WTC11 (cell line): Measurements from ENCODE around the gene SMARCA4. TPM values are rescaled to one million over a fixed set of nuclear protein-coding genes. Genes with fewer than 3 reads are reported as not detected.
A peak's percentile ranks its signal among the peaks of the same experiment; 100 is the strongest.

ENCODE experiments used
- ATAC-seq: fragments of 200-7000 bp; cut with Tn5 transposase; 2 replicates; pipeline ENCODE4 v1.10.0; 2021; ENCODE audit warnings: mild to moderate bottlenecking, moderate library complexity
- CTCF ChIA-PET: fragments of 300-600 bp; sonication (Branson Sonifier 250); formaldehyde crosslinking; loops from one replicate; lab custom pipeline; 2021; ENCODE audit warnings: antibody characterized with exemption; lab: Charles Lee
- POLR2A ChIA-PET: fragments of 350-600 bp; sonication (Branson Sonifier 250); formaldehyde crosslinking; loops from one replicate; lab custom pipeline; 2021; ENCODE audit warnings: antibody characterized with exemption; lab: Charles Lee
- DNase-seq: peaks from one replicate; pipeline ENCODE4 v3.0.0; 2021; ENCODE audit warnings: low spot score
- H3K27ac Mint-ChIP-seq: 2 replicates; pipeline ENCODE4 v1.8.0; 2021; ENCODE audit warnings: mixed read lengths
- H3K27me3 Mint-ChIP-seq: 2 replicates; pipeline ENCODE4 v1.8.0; 2021; ENCODE audit warnings: low read depth, mild to moderate bottlenecking, moderate library complexity, mixed read lengths
- H3K36me3 Mint-ChIP-seq: 2 replicates; pipeline ENCODE4 v1.8.0; 2021; ENCODE audit warnings: mixed read lengths
- H3K4me1 Mint-ChIP-seq: 2 replicates; pipeline ENCODE4 v1.8.0; 2022; ENCODE audit warnings: mixed read lengths
- H3K4me3 Mint-ChIP-seq: 2 replicates; pipeline ENCODE4 v1.8.0; 2021; ENCODE audit warnings: mild to moderate bottlenecking, moderate library complexity, mixed read lengths
- H3K9me3 Mint-ChIP-seq: 2 replicates; pipeline ENCODE4 v1.8.0; 2021; ENCODE audit warnings: mixed read lengths
- ATF1 ChIP-seq: sonication (generic); formaldehyde crosslinking; IDR thresholded peaks from 2 replicates; pipeline ENCODE4 v1.8.1; 2023; ENCODE audit warnings: mild to moderate bottlenecking, moderate library complexity, missing genetic modification reagents
- ATF6 ChIP-seq: sonication (generic); formaldehyde crosslinking; IDR thresholded peaks from 2 replicates; pipeline ENCODE4 v1.8.1; 2023; ENCODE audit warnings: mild to moderate bottlenecking, missing genetic modification reagents
- CBFB ChIP-seq: sonication (generic); formaldehyde crosslinking; IDR thresholded peaks from 2 replicates; pipeline ENCODE4 v1.8.1; 2022; ENCODE audit warnings: mild to moderate bottlenecking, low read depth, missing genetic modification reagents
- ESRRA ChIP-seq: sonication (generic); formaldehyde crosslinking; IDR thresholded peaks from 2 replicates; pipeline ENCODE4 v1.8.1; 2022; ENCODE audit warnings: mild to moderate bottlenecking, missing genetic modification reagents, borderline replicate concordance
- ETV6 ChIP-seq: sonication (generic); formaldehyde crosslinking; IDR thresholded peaks from 2 replicates; pipeline ENCODE4 v1.8.1; 2022; ENCODE audit warnings: mild to moderate bottlenecking, missing genetic modification reagents
- FOXK1 ChIP-seq: sonication (generic); formaldehyde crosslinking; IDR thresholded peaks from 2 replicates; pipeline ENCODE4 v1.8.0; 2022; ENCODE audit warnings: mild to moderate bottlenecking, moderate library complexity, missing genetic modification reagents
- GABPB1 ChIP-seq: sonication (generic); formaldehyde crosslinking; IDR thresholded peaks from 2 replicates; pipeline ENCODE4 v1.8.1; 2023; ENCODE audit warnings: mild to moderate bottlenecking, missing genetic modification reagents
- HMGA2 ChIP-seq: fragments of 250-450 bp; sonication (Bioruptor Pico); IDR thresholded peaks from 2 replicates; pipeline ENCODE4 v1.4.0; 2021; ENCODE audit warnings: mild to moderate bottlenecking, moderate library complexity
- JUN ChIP-seq: sonication (generic); formaldehyde crosslinking; IDR thresholded peaks from 2 replicates; pipeline ENCODE4 v1.8.0; 2023; ENCODE audit warnings: mild to moderate bottlenecking, missing genetic modification reagents
- MXD4 ChIP-seq: fragments of 250-450 bp; sonication (Bioruptor Pico); IDR thresholded peaks from 2 replicates; pipeline ENCODE4 v1.8.0; 2021; ENCODE audit warnings: mild to moderate bottlenecking, moderate library complexity, borderline replicate concordance
- NR1H2 ChIP-seq: sonication (generic); formaldehyde crosslinking; IDR thresholded peaks from 2 replicates; pipeline ENCODE4 v1.9.0; 2021; ENCODE audit warnings: mild to moderate bottlenecking, moderate library complexity, missing genetic modification reagents
- OVOL2 ChIP-seq: fragments of 250-450 bp; sonication (Bioruptor Pico); IDR thresholded peaks from 2 replicates; pipeline ENCODE4 v1.9.0; 2021; ENCODE audit warnings: mild to moderate bottlenecking, borderline replicate concordance
- TP53 ChIP-seq: sonication (generic); formaldehyde crosslinking; IDR thresholded peaks from 2 replicates; pipeline ENCODE4 v1.8.1; 2023; ENCODE audit warnings: mild to moderate bottlenecking, missing genetic modification reagents
- ZBTB21 ChIP-seq: sonication (generic); formaldehyde crosslinking; IDR thresholded peaks from 2 replicates; pipeline ENCODE4 v1.8.1; 2023; ENCODE audit warnings: mild to moderate bottlenecking, missing genetic modification reagents, borderline replicate concordance
- ZNF121 ChIP-seq: sonication (generic); formaldehyde crosslinking; IDR thresholded peaks from 2 replicates; pipeline ENCODE4 v1.8.0; 2023; ENCODE audit warnings: missing genetic modification reagents
- ZNF232 ChIP-seq: sonication (generic); formaldehyde crosslinking; IDR thresholded peaks from 2 replicates; pipeline ENCODE4 v1.8.0; 2022; ENCODE audit warnings: mild to moderate bottlenecking, missing genetic modification reagents
- ZNF416 ChIP-seq: fragments of 250-450 bp; sonication (Bioruptor Pico); IDR thresholded peaks from 2 replicates; pipeline ENCODE4 v1.9.0; 2021; ENCODE audit warnings: mild to moderate bottlenecking, inconsistent platforms
- total RNA-seq: library from RNA; stranded (reverse); gene quantifications from 3 replicates; pipeline ENCODE4 v1.2.3, GENCODE V29; 2021
- TF ChIP-seq, protein P1 (sequence below): sonication (generic); formaldehyde crosslinking; IDR thresholded peaks from 2 replicates; pipeline ENCODE4 v1.8.1; 2023; ENCODE audit warnings: mild to moderate bottlenecking, missing genetic modification reagents, moderate library complexity
- TF ChIP-seq, protein P2 (sequence below): fragments of 250-450 bp; sonication (Bioruptor Pico); IDR thresholded peaks from 2 replicates; pipeline ENCODE4 v1.9.0; 2021; ENCODE audit warnings: mild to moderate bottlenecking

The SMARCA4 gene
- total RNA-seq, 1 experiment from 2014 or later = 295 TPM

DNA sequence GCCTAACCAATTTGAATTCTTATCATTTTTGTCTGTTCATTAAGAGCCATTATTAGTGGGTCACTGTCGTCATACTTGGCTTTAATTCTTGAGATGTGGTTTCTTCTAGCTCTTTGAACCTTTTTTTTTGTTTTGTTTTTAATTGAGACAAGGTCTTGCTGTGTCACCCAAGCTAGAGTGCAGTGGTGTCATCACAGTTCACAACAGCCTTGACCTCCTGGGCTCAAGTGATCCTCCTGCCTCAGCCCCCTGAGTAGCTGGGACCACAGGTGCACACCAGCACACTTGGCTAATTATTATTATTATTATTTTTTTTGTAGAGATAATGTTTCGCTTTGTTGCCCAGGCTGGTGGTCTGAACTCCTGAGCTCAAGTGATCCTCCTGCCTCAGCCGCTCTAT is 102.6 kb downstream of the SMARCA4 start:
- Mint-ChIP-seq H3K4me3 (no peak overlapping the region), H3K9me3 (0 out of 2 replicates have a peak, but pooled peaks cover 6% of the 10 kb centered on the region), H3K4me1 (peaks cover 3% of the 10 kb centered on the region; the same call in 1 of the 2 replicates), H3K36me3 (peaks cover 48% of the 10 kb centered on the region), H3K27me3 (no peaks in the 10 kb centered on the region), H3K27ac (no peak overlapping the region)
- ATAC-seq = no peak
- ChIA-PET POLR2A (interaction anchor here (0.8 to 1.1 kb wide), 2 partner anchors 28 kb away, joined by 3 read pairs; no protein-coding TSS in a partner anchor), CTCF (interaction anchor here (1.3 to 2.7 kb wide), 3 partner anchors 28 to 121 kb away, joined by 3 to 9 read pairs (median 4); no protein-coding TSS in a partner anchor)
- TF ChIP-seq NR1H2 (CRISPR knock-in tag) (no peak), OVOL2 (CRISPR knock-in tag) (no peak), ESRRA (CRISPR knock-in tag) (no peak)
- DNase-seq = no peak

GRCh38 chr19:11064831-11065303 is 104.0 kb downstream of the SMARCA4 start:
- H3K4me1 Mint-ChIP-seq = peaks cover 15% of the 10 kb centered on the region
- 0 out of 2 replicates have a peak, but pooled peaks cover 6% of the 10 kb centered on the region for H3K9me3 Mint-ChIP-seq
- DNase-seq = peak; percentile 36
- ATAC-seq = no peak
- no peaks in the 10 kb centered on the region for H3K27me3 Mint-ChIP-seq
- H3K4me3 Mint-ChIP-seq = no peak overlapping the region
- TF ChIP-seq FOXK1 (CRISPR knock-in tag) = no peak
- TF ChIP-seq MXD4 (CRISPR knock-in tag) = no peak
- TF ChIP-seq CBFB = no peak
- no peak for TF ChIP-seq TP53 (CRISPR knock-in tag)
- no peak for TF ChIP-seq HMGA2
- TF ChIP-seq ZBTB21 = no peak
- no peak for TF ChIP-seq GABPB1 (CRISPR knock-in tag)
- no peak for TF ChIP-seq ZNF416
- TF ChIP-seq, protein P1, sequence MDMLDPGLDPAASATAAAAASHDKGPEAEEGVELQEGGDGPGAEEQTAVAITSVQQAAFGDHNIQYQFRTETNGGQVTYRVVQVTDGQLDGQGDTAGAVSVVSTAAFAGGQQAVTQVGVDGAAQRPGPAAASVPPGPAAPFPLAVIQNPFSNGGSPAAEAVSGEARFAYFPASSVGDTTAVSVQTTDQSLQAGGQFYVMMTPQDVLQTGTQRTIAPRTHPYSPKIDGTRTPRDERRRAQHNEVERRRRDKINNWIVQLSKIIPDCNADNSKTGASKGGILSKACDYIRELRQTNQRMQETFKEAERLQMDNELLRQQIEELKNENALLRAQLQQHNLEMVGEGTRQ = no peak
- TF ChIP-seq ATF6 (CRISPR knock-in tag) = no peak
- no peak for TF ChIP-seq JUN (CRISPR knock-in tag)
- TF ChIP-seq ATF1 (CRISPR knock-in tag) = no peak
- peak overlapping the region; percentile 65 for H3K27ac Mint-ChIP-seq
- peaks cover 42% of the 10 kb centered on the region for H3K36me3 Mint-ChIP-seq
- ChIA-PET POLR2A (interaction anchor here (0.5 kb wide), 1 partner anchor 56 kb away, joined by 3 read pairs; no protein-coding TSS in a partner anchor), CTCF (interaction anchor here (1.4 to 2.7 kb wide), 2 partner anchors 29 to 62 kb away, joined by 3 to 9 read pairs; no protein-coding TSS in a partner anchor)

DNA sequence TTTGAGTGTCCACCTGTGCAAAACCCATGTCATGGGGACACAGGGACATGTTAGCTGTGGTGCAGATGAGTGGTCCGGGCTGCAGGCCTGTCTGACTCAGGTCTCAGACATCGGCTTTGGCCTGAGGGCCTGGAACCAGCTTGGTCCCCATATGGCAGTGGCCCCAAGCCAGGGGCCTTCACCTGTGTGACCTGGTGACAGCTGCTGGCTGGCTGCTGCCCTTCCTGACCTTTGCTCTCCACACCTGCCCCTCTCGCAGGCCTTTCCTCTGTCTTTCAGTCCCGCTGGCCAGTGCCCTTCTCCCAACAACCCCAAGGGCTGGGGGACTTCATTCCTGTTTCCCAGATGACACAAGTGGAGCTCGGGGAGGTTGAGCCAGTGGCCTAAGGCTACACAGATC is 105.5 kb downstream of the SMARCA4 start:
- POLR2A ChIA-PET = no interaction called here
- no peak for DNase-seq
- H3K36me3 Mint-ChIP-seq = peaks cover 36% of the 10 kb centered on the region
- peaks cover 16% of the 10 kb centered on the region for H3K4me1 Mint-ChIP-seq
- H3K27me3 Mint-ChIP-seq = no peaks in the 10 kb centered on the region; the same call in 1 of the 2 replicates
- no peak overlapping the region for H3K4me3 Mint-ChIP-seq
- no peak overlapping the region for H3K27ac Mint-ChIP-seq
- TF ChIP-seq, protein P2, sequence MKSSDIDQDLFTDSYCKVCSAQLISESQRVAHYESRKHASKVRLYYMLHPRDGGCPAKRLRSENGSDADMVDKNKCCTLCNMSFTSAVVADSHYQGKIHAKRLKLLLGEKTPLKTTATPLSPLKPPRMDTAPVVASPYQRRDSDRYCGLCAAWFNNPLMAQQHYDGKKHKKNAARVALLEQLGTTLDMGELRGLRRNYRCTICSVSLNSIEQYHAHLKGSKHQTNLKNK (CRISPR knock-in tag) = no peak
- no peak for TF ChIP-seq ZNF232 (CRISPR knock-in tag)
- TF ChIP-seq ZNF121 (CRISPR knock-in tag) = no peak
- TF ChIP-seq ETV6 (CRISPR knock-in tag) = no peak
- no peak for ATAC-seq
- CTCF ChIA-PET = no interaction called here
- H3K9me3 Mint-ChIP-seq = 0 out of 2 replicates have a peak, but pooled peaks cover 6% of the 10 kb centered on the region
